ENCODE results near the gene UTF1. TPM values are rescaled to one million over a fixed set of nuclear protein-coding genes. Genes with fewer than 3 reads are reported as not detected.

UTF1 gene
- total RNA-seq, 2 experiments from 2014 or later: not detected

GRCh38 chr10:133270773-133271297 lies 40.8 kb downstream of the UTF1 start:
- Mint-ChIP-seq H3K27me3 (ENCODE audit: low read depth) (no peaks in the 10 kb centered on the region), H3K4me3 (no peak overlapping the region), H3K27ac (no peak overlapping the region), H3K4me1 (ENCODE audit: low read depth) (peaks cover 7% of the 10 kb centered on the region), H3K36me3 (ENCODE audit: low read depth) (peaks cover 11% of the 10 kb centered on the region), H3K9me3 (no peaks in the 10 kb centered on the region)
- intact Hi-C loops (cut with micrococcal nuclease): no loop called here
- DNase-seq: no peak
- CTCF ChIA-PET: no interaction called here

GRCh38 chr10:133271521-133272300 lies 41.7 kb downstream of the UTF1 start:
- intact Hi-C loops (cut with micrococcal nuclease): no loop called here
- Mint-ChIP-seq H3K27ac (no peak overlapping the region), H3K9me3 (no peaks in the 10 kb centered on the region), H3K36me3 (ENCODE audit: low read depth) (peaks cover 11% of the 10 kb centered on the region), H3K4me1 (ENCODE audit: low read depth) (peaks cover 6% of the 10 kb centered on the region), H3K4me3 (no peak overlapping the region), H3K27me3 (ENCODE audit: low read depth) (no peaks in the 10 kb centered on the region)
- CTCF ChIA-PET: interaction anchor here (0.7 to 1.4 kb wide), 2 partner anchors 9 to 12 kb away, joined by 3 to 4 read pairs; no protein-coding TSS in a partner anchor
- no peak for DNase-seq

- intact Hi-C loops (cut with micrococcal nuclease): no loop called here
- no peak overlapping the region for H3K27ac Mint-ChIP-seq
- peaks cover 11% of the 10 kb centered on the region for H3K36me3 Mint-ChIP-seq (ENCODE audit: low read depth)
- CTCF ChIA-PET: interaction anchor here (0.7 to 1.4 kb wide), 2 partner anchors 9 to 13 kb away, joined by 3 to 4 read pairs; no protein-coding TSS in a partner anchor
- no peaks in the 10 kb centered on the region for H3K9me3 Mint-ChIP-seq
- no peak for DNase-seq
- no peaks in the 10 kb centered on the region for H3K27me3 Mint-ChIP-seq (ENCODE audit: low read depth)
- H3K4me3 Mint-ChIP-seq: no peak overlapping the region
- peaks cover 6% of the 10 kb centered on the region for H3K4me1 Mint-ChIP-seq (ENCODE audit: low read depth)
Observed at GRCh38 chr10:133272301-133272963, 42.4 kb downstream of the UTF1 start.

GRCh38 chr10:133272964-133273420 lies 43.0 kb downstream of the UTF1 start:
- CTCF ChIA-PET: interaction anchor here (1.4 kb wide), 1 partner anchor 14 kb away, joined by 4 read pairs; no protein-coding TSS in a partner anchor

GRCh38 chr10:133273534-133274143 lies 43.6 kb downstream of the UTF1 start:
- no peak for DNase-seq
- peaks cover 18% of the 10 kb centered on the region for H3K4me1 Mint-ChIP-seq (ENCODE audit: low read depth)

More at GRCh38 chr10:133272964-133273420, 43.0 kb downstream of the UTF1 start:
- intact Hi-C loops (cut with micrococcal nuclease): no loop called here
- no peak overlapping the region for H3K27ac Mint-ChIP-seq
- H3K36me3 Mint-ChIP-seq (ENCODE audit: low read depth): peaks cover 11% of the 10 kb centered on the region
- peaks cover 11% of the 10 kb centered on the region for H3K4me1 Mint-ChIP-seq (ENCODE audit: low read depth)
- H3K9me3 Mint-ChIP-seq: no peaks in the 10 kb centered on the region
- no peak for DNase-seq
- no peak overlapping the region for H3K4me3 Mint-ChIP-seq
- H3K27me3 Mint-ChIP-seq (ENCODE audit: low read depth): no peaks in the 10 kb centered on the region

GRCh38 chr10:133274751-133275683 lies 45.0 kb downstream of the UTF1 start:
- Mint-ChIP-seq H3K4me1 (ENCODE audit: low read depth) (peaks cover 23% of the 10 kb centered on the region), H3K9me3 (no peaks in the 10 kb centered on the region), H3K27ac (peak overlapping the region; percentile 91), H3K27me3 (ENCODE audit: low read depth) (no peaks in the 10 kb centered on the region), H3K4me3 (peak overlapping the region; percentile 86), H3K36me3 (ENCODE audit: low read depth) (peaks cover 11% of the 10 kb centered on the region)
- DNase-seq: peak; percentile 96
- CTCF ChIA-PET: interaction anchor here (0.7 to 1.7 kb wide), 8 partner anchors 11 to 131 kb away, joined by 3 to 9 read pairs (median 6); no protein-coding TSS in a partner anchor
- intact Hi-C loops (cut with micrococcal nuclease): loop anchor here (1.0 to 5.0 kb wide), 7 partner anchors 16 to 738 kb away; partner anchors contain the start of gene INPP5A

More at GRCh38 chr10:133273534-133274143, 43.6 kb downstream of the UTF1 start:
- H3K9me3 Mint-ChIP-seq: no peaks in the 10 kb centered on the region
- peaks cover 11% of the 10 kb centered on the region for H3K36me3 Mint-ChIP-seq (ENCODE audit: low read depth)
- no peak overlapping the region for H3K27ac Mint-ChIP-seq
- no peak overlapping the region for H3K4me3 Mint-ChIP-seq
- no peaks in the 10 kb centered on the region for H3K27me3 Mint-ChIP-seq (ENCODE audit: low read depth)
- CTCF ChIA-PET: no interaction called here
- intact Hi-C loops (cut with micrococcal nuclease): no loop called here

GRCh38 chr10:133275684-133276092 lies 45.7 kb downstream of the UTF1 start:
- Mint-ChIP-seq H3K36me3 (ENCODE audit: low read depth) (peaks cover 11% of the 10 kb centered on the region), H3K4me1 (ENCODE audit: low read depth) (peaks cover 23% of the 10 kb centered on the region), H3K27ac (peak overlapping the region; percentile 91), H3K27me3 (ENCODE audit: low read depth) (no peaks in the 10 kb centered on the region), H3K9me3 (no peaks in the 10 kb centered on the region), H3K4me3 (peak overlapping the region; percentile 86)
- DNase-seq: peak; percentile 60
- intact Hi-C loops (cut with micrococcal nuclease): loop anchor here (1.0 to 5.0 kb wide), 7 partner anchors 16 to 738 kb away; partner anchors contain the start of gene INPP5A
- CTCF ChIA-PET: interaction anchor here (0.7 to 1.7 kb wide), 9 partner anchors 10 to 132 kb away, joined by 3 to 9 read pairs (median 6); no protein-coding TSS in a partner anchor

- peaks cover 11% of the 10 kb centered on the region for H3K36me3 Mint-ChIP-seq (ENCODE audit: low read depth)
- CTCF ChIA-PET: interaction anchor here (0.6 to 1.7 kb wide), 6 partner anchors 11 to 133 kb away, joined by 4 to 9 read pairs (median 6); no protein-coding TSS in a partner anchor
- intact Hi-C loops (cut with micrococcal nuclease): loop anchor here (5.0 kb wide), 2 partner anchors 314 to 344 kb away; no protein-coding TSS in a partner anchor
- peaks cover 23% of the 10 kb centered on the region for H3K4me1 Mint-ChIP-seq (ENCODE audit: low read depth)
- DNase-seq: no peak
- H3K4me3 Mint-ChIP-seq: peak overlapping the region; percentile 86
- no peaks in the 10 kb centered on the region for H3K27me3 Mint-ChIP-seq (ENCODE audit: low read depth)
- H3K9me3 Mint-ChIP-seq: no peaks in the 10 kb centered on the region
- H3K27ac Mint-ChIP-seq: peak overlapping the region; percentile 91
Observed at GRCh38 chr10:133276100-133276434, 46.0 kb downstream of the UTF1 start.

- Mint-ChIP-seq H3K4me1 (ENCODE audit: low read depth) (peaks cover 23% of the 10 kb centered on the region), H3K27me3 (ENCODE audit: low read depth) (no peaks in the 10 kb centered on the region), H3K4me3 (peak within 1 kb of the TSS; percentile 86), H3K27ac (peak within 1 kb of the TSS; percentile 91), H3K36me3 (ENCODE audit: low read depth) (peaks cover 11% of the 10 kb centered on the region), H3K9me3 (no peaks in the 10 kb centered on the region)
- DNase-seq: peak; percentile 77
- CTCF ChIA-PET: interaction anchor here (0.6 to 1.7 kb wide), 5 partner anchors 11 to 133 kb away, joined by 3 to 8 read pairs (median 4); no protein-coding TSS in a partner anchor
- intact Hi-C loops (cut with micrococcal nuclease): loop anchor here (5.0 kb wide), 2 partner anchors 314 to 344 kb away; no protein-coding TSS in a partner anchor
Observed at GRCh38 chr10:133276435-133277201, 46.6 kb downstream of the UTF1 start, which contains the start of gene ADAM8. TSS of gene ADAM8 (minus strand) at chr10:133276868. CDS start at chr10:133276817, 51 bp downstream.

- CTCF ChIA-PET: interaction anchor here (0.7 to 1.6 kb wide), 3 partner anchors 20 to 134 kb away, joined by 3 to 4 read pairs (median 4); no protein-coding TSS in a partner anchor
- Mint-ChIP-seq H3K9me3 (no peaks in the 10 kb centered on the region), H3K4me3 (peak overlapping the region; percentile 32), H3K27me3 (ENCODE audit: low read depth) (no peaks in the 10 kb centered on the region), H3K27ac (no peak overlapping the region), H3K4me1 (ENCODE audit: low read depth) (peaks cover 23% of the 10 kb centered on the region), H3K36me3 (ENCODE audit: low read depth) (peaks cover 7% of the 10 kb centered on the region)
- DNase-seq: no peak
- intact Hi-C loops (cut with micrococcal nuclease): loop anchor here (5.0 kb wide), 2 partner anchors 315 to 345 kb away; no protein-coding TSS in a partner anchor
Observed at GRCh38 chr10:133277277-133277992, 47.4 kb downstream of the UTF1 start.

Measured in activated naive CD4-positive, alpha-beta T cell treated with anti-CD3 and anti-CD28 coated beads for 36 hours (primary cell).